HG02759 (cell line): ENCODE measurements around the gene ANTXR1.

ENCODE experiments used
- ATAC-seq: cut with Tn5 transposase; IDR thresholded peaks from one replicate; pipeline ENCODE4 v1.9.1; 2021; ENCODE audit warnings: mild to moderate bottlenecking, moderate library complexity; ENCODE audit not compliant: unreplicated experiment

ANTXR1 gene

DNA sequence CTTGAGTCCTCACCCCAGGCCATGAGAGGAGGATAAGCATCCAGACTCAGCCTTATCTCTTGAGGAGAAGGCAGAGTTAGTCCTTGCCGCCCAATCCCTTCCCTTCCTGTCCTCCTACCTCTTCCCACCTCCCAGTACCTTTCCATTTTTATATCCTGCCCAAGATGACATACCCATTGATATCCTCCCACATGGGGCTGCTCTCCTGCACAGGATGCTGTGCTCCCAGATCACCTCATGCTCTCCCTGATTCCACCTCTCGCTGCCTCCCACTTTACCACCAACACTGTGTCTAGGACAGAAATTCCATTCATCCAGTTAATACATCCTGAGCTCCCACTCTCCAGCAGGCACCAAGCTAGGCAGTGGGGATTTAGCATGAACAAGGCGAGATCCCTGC, 191.7 kb downstream of the ANTXR1 start:
- ATAC-seq = no peak

DNA sequence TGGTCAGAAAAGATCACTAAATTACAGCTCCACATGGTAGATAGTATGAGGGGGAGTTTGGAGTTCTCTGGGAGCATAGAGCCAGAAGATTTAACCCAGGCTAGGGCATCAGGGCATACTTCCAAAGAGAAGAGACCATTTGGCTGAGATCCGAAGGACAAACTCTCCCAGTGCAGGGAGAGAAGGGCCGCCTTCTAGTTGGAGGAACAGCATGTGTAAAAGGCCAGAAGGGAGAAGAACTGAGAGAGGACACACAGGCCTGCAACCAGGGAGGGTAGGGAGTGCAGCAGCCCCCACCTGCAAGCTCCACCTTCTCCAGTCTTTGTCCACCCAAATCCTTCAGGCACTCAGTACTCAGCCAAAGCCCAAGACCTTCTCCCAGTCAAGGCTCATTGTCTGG, 192.1 kb downstream of the ANTXR1 start:
- ATAC-seq = no peak

DNA sequence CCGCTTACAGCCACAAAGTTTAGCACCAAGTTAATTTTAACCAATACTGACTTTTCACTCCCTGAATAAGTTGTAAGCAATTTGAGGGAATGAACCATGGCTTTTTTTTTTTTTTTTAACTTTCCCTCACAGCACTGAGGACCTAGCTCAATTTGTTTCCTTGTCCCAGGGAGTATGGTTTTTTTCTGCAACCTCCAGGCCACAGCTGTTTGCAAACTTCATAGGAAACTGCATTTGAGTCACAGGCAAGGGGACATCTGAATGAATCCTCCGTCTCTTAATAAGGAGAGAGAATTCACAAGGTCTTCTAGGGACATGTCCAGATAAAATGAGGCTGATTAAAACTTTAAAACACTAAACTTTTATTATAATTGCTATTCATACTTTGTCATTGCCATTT, 192.5 kb downstream of the ANTXR1 start:
- no peak for ATAC-seq

DNA sequence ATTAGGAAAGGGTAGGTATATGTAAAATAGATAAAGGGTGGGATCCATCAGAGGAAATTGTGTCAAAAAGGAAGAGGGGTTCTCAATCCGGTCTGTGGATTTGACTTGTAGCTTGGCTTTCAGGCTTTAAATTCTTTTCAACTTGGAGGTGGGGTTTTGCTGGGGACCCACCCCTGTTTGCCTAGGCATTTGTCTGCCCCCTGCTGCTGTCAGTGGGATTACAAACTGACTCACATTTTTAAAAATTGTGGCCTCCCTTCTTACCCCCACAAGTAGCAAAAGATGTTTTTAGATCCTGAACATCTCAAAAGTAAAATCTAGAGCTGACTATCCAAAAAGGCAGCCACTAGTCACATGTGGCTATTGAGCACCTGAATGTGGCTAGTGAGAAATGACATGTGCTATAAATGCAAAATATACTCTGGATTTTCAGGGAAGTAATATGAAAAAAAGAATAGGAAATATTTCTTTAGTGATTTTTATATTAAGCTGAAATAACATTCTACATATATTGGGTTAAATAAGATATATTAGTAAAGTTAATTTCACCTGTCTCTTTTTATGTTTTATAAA, 195.1 kb downstream of the ANTXR1 start:
- ATAC-seq = no peak

DNA sequence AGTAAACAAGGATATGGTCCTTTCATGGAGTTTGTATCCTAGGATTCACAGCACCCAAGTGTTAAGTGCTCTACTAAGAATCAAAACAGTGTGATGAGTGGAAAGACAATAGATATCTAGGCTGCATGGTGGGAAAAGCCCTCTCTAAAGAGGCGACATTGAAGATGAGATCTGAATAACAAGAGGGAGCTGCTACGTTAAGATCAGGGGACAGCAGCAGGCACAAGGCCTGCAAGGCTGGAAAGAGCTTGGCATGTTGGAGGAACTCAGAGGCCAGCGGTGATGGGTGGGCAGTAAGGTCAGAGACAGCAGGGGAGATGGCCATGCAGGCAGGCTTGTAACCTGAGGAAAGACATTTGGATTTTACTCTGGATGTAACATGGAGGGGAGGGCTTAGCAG, 196.5 kb downstream of the ANTXR1 start:
- ATAC-seq = no peak

DNA sequence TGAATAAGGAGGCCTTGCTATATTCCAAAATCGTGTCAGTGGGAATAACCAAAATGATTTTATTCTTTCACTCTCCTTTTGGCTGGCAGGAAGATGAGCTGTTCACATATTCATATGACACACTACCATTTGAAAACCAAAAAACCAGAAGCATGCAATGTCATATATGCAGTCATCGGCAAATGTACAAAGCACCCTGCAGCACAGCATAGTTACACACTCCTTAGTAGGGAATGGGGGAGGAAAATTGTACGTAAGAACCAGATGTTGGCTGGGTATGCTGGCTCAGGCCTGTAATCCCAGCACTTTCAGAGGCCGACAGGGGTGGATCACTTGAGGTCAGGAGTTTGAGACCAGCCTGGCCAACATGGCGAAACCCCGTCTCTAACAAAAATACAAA, 197.4 kb downstream of the ANTXR1 start:
- no peak for ATAC-seq

DNA sequence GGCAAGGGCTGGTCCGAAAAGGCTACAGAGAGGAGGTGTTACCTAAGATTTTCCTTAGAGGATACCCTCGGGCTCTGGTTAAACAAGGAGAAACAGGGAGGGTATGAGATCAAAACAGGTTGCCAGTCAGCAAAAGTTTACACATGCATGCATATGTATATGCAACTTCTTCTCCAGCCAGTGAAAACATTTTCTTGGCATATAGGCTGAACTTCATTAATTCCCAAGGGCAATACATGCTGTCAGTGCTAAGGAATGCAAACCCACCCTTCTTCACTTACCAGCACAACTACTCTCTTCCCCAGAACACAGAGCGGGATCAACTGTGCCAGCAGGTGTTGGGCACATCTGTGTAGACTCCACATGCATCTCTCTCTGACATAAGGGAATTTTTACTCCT, 198.1 kb downstream of the ANTXR1 start:
- no peak for ATAC-seq

DNA sequence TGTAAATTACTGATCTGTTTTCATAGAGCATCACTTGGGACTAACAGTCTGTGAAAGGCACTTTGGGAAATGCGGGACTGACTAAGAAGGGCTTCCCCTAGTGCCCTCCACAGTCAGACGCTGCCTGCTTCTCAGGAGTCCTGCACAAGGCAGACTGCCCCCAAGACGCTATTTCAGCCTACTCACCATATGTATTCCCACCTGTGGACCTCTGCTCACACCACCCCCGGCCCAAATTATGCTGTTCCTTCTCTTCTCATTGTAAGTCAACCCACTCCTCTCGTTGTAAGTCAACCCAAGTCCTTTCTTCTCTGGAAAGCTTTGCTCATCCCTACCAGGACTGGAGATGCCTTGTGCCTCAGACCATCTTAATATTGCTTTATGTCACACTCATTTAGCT, 198.7 kb downstream of the ANTXR1 start:
- ATAC-seq = no peak

DNA sequence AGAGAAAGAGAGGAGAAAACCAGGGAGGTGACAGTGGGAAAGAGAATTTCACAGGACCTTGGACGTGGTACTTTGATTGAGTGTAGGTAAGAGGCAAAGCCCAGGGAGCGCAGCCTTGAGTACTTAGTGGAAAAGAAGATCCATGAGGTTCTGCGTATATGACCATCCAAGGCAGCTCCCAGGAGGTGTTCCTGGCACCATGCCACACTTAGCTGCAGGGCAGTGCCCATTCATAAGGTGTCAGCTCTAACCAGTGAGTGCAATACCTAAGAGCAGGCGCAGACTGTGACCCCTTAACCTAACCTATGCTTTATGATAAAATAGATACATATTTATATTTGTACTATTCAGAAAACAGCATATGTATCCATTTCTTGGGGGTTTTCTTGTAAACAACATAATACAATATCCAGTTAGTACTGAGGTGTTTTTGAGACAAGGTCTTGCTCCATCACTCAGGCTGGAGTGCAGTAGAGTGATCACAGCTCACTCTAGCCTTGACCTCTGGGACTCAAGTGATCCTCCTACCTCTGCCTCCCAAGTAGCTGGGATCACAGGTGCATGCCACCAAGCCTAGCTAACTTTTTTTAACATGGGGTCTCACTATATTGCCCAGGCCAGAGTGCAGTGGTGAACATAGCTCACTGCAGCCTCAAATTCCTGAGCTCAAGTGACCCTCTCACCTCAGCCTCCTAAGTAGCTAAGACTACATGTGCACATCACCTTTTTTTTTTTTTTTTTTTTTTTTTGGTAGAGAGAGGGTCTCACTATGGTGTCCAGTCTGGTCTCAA, 199.5 kb downstream of the ANTXR1 start:
- ATAC-seq = no peak

DNA sequence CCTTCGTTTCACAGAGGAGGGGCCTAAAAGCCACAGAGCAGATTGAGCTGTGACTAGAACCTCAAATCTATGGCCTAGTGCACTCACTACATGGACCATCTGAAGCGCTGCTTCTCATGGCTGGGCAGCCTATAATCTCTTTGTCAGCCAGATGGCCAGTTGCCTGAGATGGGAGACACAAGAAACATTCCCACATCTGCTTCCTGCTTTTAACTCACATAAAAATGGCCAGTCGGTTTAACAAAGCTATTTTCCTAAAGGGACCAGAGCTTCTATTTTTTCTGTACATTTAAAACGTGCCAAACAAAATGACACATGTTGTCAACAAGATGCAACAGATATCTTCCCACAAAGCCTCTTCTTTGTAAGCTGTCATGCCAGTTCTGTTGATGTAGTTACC, 200.2 kb downstream of the ANTXR1 start:
- ATAC-seq = no peak

DNA sequence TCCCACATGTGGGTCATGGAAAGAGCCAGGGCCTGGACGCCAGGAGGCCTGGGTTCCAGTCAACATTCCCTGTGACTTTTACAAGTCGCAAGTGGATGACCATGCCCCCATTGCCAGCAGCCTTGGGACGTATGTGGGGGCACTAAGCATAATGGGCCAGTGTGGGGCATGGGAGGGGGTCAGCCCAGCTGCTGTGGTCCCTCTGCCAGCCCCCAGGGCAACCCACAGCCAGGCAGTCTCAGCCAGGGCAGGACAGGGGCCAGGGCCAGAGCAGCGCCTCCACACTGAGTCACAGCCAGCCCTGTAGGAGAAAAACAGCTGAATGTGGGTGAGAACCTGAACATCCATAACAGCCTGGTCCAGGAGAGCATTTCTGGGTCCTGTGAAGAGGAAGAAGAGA, 200.8 kb downstream of the ANTXR1 start:
- no peak for ATAC-seq

DNA sequence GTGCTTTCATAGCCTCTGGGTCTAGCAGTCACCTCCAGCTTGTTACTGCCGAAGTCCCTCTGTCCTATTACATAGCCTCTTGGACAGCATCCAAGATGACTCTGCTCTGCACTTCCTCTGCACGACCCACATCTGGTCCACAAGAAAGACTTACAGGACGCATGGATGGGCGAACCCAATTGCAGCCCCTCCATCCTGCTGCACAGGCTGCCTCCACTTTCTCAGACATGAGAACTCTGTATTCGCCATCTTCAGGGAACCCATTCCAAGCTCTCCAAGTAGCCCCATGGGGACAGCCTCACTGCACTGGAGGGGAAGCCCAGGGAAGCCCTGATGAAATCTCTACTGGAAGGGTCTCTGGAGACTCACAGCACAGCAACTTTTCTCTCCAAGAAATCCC, 201.9 kb downstream of the ANTXR1 start:
- ATAC-seq = no peak

DNA sequence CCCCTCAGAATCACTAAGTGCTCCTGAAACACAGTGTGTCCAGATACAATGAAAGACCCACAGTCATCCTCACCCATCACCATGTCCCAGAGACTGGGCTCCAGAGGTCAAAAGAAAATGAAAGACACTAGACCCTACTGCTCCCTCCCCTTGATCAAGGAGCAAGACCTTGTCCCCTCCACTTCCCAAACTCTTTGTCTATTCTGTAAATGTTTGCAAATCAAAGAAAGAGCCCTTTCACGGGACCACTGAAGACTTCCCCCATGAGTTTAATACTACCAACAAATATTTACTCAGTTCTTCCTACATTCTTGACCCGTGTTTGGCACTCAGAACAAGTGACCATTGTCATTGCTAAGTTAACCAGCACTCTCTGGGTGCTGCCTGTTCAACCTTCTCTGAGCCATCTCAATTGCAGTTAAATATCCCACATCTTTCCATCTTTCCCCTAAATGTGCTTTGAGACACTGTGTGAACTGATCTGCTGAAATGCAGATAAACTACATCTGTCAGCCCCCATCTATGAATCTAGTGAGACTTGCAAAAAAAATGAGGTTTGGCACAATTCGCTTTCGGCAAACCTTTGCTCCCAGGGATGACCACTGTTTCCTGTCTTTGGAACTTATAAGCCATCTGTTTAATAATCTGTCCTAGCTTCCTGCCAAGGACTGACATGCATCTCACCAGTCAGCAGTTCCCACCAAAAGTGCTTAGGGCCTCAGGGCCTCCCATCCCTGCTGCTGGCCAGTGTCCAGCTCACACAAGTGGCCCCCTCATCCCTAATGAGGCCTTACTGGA, 203.8 kb downstream of the ANTXR1 start:
- no peak for ATAC-seq

DNA sequence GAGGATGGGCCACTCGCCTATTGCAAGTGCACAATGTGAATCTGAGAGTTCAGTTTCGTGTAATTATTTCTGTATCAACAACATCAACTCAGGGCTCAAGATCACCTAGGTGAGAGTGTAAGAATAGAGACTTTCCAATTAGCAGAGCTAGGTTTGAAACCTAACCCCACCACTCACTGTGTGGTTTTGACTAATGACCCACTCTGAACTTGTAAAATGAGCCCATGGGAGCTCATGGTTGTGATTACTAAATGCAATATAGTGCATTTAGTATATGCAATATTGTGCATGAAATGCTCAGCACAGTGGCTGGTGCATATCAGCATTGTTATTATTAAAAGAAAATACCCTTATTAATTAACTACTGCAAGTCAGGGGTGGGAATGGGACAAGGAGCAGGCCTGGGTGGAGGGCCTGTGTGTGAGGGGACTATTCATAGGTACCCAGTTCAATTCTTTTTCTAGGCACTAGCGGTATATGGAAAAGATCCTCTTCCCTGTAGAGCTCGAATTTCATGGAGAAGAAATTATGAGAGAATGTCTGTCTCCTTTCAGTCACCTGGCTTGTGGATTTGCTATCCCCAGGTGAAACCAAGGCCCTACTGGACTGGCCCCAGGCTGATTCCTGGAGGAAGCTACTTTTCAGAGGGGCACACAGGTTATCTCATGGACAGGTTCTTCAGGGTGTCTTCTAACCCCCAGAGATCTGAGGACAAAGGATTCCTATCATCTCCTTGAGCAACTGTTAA, 204.5 kb downstream of the ANTXR1 start:
- ATAC-seq = no peak

DNA sequence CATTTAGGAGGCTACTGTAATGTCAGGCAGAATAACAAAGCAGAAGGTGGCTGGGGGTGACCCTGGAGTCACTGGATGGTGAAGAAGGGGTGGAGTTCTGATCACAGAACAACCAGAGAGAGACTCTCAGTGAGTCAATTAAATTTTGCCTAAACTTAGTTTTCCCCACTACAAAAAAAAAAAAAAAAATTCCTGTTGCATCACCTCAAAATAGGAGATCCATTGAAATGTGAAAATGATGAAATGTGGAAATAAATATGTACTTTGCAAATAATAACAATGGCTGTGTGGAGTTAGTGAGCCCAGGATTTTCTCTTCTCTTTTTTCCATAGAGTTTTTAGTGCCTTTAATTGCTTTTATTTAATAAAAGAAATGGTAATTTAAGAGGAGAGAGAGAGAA, 208.5 kb downstream of the ANTXR1 start:
- ATAC-seq = no peak

DNA sequence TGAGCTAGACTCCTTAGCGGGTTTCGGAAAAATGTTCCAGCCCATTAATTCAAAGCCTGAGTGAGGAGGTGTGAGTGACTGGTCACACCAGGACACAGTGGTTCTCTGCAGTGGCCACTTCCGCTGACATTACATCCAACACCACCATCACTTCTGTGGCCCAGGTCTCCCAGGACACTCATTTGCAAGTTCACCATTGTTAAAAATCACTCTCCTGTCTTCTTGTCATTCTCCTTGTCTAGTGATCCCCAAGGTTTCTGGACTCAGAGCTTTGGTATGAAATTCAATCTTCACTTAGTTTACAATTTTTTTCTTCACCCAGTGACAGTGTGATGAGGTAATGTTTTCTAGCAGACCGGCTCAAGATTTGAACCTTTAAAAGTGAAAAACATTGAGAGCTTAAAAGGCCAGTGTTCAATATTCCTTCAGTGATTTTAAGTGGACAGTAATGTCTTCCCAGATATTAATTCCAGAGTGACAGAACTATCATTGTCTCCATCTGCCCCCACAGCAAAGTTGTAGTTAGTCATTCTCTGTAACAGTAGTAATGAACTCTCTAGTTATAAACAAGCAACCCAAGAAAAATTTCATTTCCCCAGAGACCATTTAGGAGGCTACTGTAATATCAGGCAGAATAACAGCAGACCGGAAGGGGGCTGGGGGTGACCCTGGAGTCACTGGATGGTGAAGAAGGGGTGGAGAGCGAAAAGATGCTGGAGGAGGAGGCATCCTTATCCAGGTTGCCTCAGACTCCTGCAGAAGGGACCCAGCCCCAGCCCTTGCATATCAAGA, 209.2 kb downstream of the ANTXR1 start:
- ATAC-seq = no peak

DNA sequence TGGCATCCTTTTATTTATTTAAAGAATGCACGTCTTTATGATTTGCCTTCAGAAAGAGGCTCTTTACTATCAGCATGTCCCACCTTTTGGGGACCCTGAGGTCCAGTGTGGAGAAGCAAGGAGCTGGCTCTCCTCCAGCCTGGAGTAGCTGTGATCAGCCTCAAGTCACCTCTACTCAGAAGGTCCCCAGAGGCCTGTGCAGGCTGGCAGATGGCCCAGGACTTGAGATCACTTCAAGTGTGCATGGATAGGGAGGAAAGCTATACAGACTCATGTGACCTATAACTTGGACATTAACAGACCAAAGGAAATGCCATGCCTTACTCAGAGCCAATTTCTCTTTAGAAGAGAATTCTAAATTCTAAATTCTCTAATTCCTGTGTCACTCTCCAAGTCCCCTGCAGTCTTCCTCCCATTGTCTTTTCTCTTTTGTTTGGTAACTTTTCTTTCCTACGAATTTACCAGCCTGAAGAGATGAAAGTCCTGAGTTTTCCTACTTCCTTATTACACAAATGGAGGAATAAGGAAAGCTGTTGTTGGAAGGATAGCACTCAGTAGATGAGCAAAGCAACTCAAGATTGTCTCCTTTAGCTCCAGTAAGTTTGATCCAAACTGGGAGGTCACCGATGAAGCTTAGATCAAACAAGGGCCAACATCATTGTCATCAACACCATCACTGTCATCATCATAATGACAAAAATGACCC, 210.1 kb downstream of the ANTXR1 start:
- ATAC-seq = no peak

DNA sequence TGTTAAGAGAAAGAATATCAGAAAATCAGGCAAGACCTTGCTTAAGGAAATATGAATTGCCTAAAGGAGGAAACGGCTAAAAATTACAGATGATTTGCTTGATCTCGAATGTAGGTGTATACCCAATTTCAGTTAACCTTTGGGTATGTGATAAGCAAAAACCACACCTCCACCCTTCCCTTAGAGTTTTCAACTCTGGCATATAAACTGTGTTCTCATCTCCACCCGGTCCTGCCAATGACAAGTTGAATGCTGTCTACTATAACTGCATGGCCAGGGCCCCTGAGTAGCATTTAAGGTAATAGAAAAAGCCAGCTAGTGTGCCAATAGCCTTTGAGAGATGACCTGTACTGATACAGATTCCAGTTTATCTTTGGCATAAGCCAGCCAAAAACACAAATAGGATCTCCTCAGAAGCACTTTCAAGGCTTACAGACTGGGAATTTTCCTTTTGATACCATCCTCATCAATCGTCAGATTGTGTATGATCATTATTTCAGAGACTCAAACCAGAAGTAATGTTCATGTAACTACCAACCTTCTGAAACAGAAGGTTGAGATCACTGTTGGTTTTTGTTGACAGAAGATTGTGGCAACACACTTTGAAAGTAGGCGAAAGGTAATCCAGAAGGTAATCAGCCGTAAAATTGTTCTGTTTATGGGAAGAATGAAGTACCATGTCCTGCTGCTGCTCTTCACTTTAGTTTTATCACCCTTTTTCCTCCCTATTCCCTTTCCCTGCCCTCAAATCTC, 211.0 kb downstream of the ANTXR1 start:
- no peak for ATAC-seq

DNA sequence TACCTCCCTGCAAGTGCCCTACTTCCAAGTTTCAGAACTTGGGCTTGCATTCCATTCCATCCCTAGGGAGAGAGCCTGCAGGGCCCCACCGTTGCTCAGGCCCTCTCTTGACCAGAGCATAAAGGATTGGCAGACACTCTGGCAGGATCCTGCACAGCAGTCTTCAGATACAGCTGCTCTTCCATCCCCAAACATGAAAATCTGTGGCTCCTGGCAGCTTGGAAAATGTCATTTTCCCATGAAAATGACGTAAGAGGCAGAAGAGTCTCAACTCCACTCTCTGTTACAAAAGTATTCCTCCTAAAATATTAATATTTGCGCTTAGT, 211.5 kb downstream of the ANTXR1 start:
- no peak for ATAC-seq
